Measurements from ENCODE around the gene HEBP2. TPM values are rescaled to one million over a fixed set of nuclear protein-coding genes. Genes with fewer than 3 reads are reported as not detected.
A peak's percentile ranks its signal among the peaks of the same experiment; 100 is the strongest.

Gene HEBP2
- total RNA-seq, 1 donor from 2014 or later = 41.9 TPM

GRCh38 chr6:138378463-138378862 lies 25.6 kb upstream of the HEBP2 start:
- Histone ChIP-seq H3K27me3 (no peaks in the 10 kb centered on the region), H3K9me3 (no peaks in the 10 kb centered on the region), H3K27ac (no peak overlapping the region), H3K4me3 (no peak overlapping the region), H3K4me1 (no peaks in the 10 kb centered on the region), H3K36me3 (no peaks in the 10 kb centered on the region)
- intact Hi-C loops (cut with DNase I) = no loop called here
- no peak for DNase-seq
- no peak for ATAC-seq
- TF ChIP-seq CTCF (IDR thresholded peaks at IDR 0.05) = no peak

- ATAC-seq = peak; percentile 25
- Histone ChIP-seq H3K4me1 (no peaks in the 10 kb centered on the region), H3K4me3 (no peak overlapping the region), H3K27ac (no peak overlapping the region), H3K36me3 (no peaks in the 10 kb centered on the region), H3K9me3 (no peaks in the 10 kb centered on the region), H3K27me3 (no peaks in the 10 kb centered on the region)
- TF ChIP-seq CTCF (IDR thresholded peaks at IDR 0.05) = no peak
- intact Hi-C loops (cut with DNase I) = no loop called here
- no peak for DNase-seq
These were observed 21.3 kb upstream of the HEBP2 start for GRCh38 chr6:138382498-138383265.

- intact Hi-C loops (cut with DNase I) = no loop called here
- no peaks in the 10 kb centered on the region for H3K9me3 ChIP-seq
- no peak overlapping the region for H3K27ac ChIP-seq
- no peaks in the 10 kb centered on the region for H3K4me1 ChIP-seq
- ATAC-seq (no peak), DNase-seq (no peak)
- TF ChIP-seq CTCF (IDR thresholded peaks at IDR 0.05) = no peak
- H3K36me3 ChIP-seq = no peaks in the 10 kb centered on the region
- no peak overlapping the region for H3K4me3 ChIP-seq
- H3K27me3 ChIP-seq = no peaks in the 10 kb centered on the region
These were observed 20.2 kb upstream of the HEBP2 start for GRCh38 chr6:138383776-138384175.

GRCh38 chr6:138386897-138387296 lies 17.1 kb upstream of the HEBP2 start:
- Histone ChIP-seq H3K9me3 (no peaks in the 10 kb centered on the region), H3K36me3 (no peaks in the 10 kb centered on the region), H3K27ac (no peak overlapping the region), H3K27me3 (no peaks in the 10 kb centered on the region), H3K4me1 (no peaks in the 10 kb centered on the region), H3K4me3 (no peak overlapping the region)
- no peak for TF ChIP-seq CTCF (IDR thresholded peaks at IDR 0.05)
- ATAC-seq (no peak), DNase-seq (no peak)
- intact Hi-C loops (cut with DNase I) = no loop called here

GRCh38 chr6:138387577-138388368 lies 16.2 kb upstream of the HEBP2 start:
- intact Hi-C loops (cut with DNase I) = no loop called here
- H3K4me3 ChIP-seq = no peak overlapping the region
- no peak for DNase-seq
- H3K9me3 ChIP-seq = no peaks in the 10 kb centered on the region
- H3K36me3 ChIP-seq = no peaks in the 10 kb centered on the region
- TF ChIP-seq CTCF (IDR thresholded peaks at IDR 0.05) = no peak
- H3K27me3 ChIP-seq = no peaks in the 10 kb centered on the region
- H3K4me1 ChIP-seq = no peaks in the 10 kb centered on the region
- H3K27ac ChIP-seq = no peak overlapping the region
- ATAC-seq = no peak
